Umbilical cord (tissue), 2 donors: ENCODE data around the gene ZMYND8. TPM values are rescaled to one million over a fixed set of nuclear protein-coding genes. Genes with fewer than 3 reads are reported as not detected.

ENCODE experiments used
- DNase-seq: peaks from one replicate; pipeline ENCODE4 v3.0.0-alpha.2; 2015; ENCODE audit warnings: low spot score
- total RNA-seq: library from RNA; depleted of rRNA; stranded (reverse); fragments of >200 nt; gene quantifications from one replicate; pipeline ENCODE4 v1.2.3, GENCODE V29; 2014; ENCODE audit warnings: low replicate concordance; ENCODE audit not compliant: insufficient read depth

The ZMYND8 gene
- total RNA-seq, 1 donor from 2014 or later = 20.9 TPM

GRCh38 chr20:47332381-47333206 is 23.9 kb downstream of the ZMYND8 start:
- DNase-seq = no peak

- peak; percentile 41 for DNase-seq
Observed at GRCh38 chr20:47330933-47331708, 25.4 kb downstream of the ZMYND8 start.

GRCh38 chr20:47330071-47330470 is 26.4 kb downstream of the ZMYND8 start:
- no peak for DNase-seq

GRCh38 chr20:47328129-47328528 is 28.4 kb downstream of the ZMYND8 start:
- no peak for DNase-seq

GRCh38 chr20:47327711-47328110 is 28.8 kb downstream of the ZMYND8 start:
- DNase-seq = no peak

GRCh38 chr20:47326658-47327268 is 29.7 kb downstream of the ZMYND8 start:
- no peak for DNase-seq

GRCh38 chr20:47325242-47325641 is 31.3 kb downstream of the ZMYND8 start:
- no peak for DNase-seq

GRCh38 chr20:47320990-47321805 is 35.3 kb downstream of the ZMYND8 start:
- DNase-seq = no peak

GRCh38 chr20:47319517-47320252 is 36.8 kb downstream of the ZMYND8 start:
- peak; percentile 79 for DNase-seq

- peak; percentile 78 for DNase-seq
Observed at GRCh38 chr20:47318586-47319516, 37.6 kb downstream of the ZMYND8 start.

- DNase-seq = peak; percentile 78
Observed at GRCh38 chr20:47318027-47318585, 38.4 kb downstream of the ZMYND8 start.

- peak; percentile 81 for DNase-seq
Observed at GRCh38 chr20:47317127-47317895, 39.2 kb downstream of the ZMYND8 start.

- DNase-seq = no peak
Observed at GRCh38 chr20:47316776-47317126, 39.7 kb downstream of the ZMYND8 start.

GRCh38 chr20:47315339-47316056 is 41.0 kb downstream of the ZMYND8 start:
- DNase-seq = peak; percentile 53

GRCh38 chr20:47314647-47315338 is 41.7 kb downstream of the ZMYND8 start:
- DNase-seq = no peak

GRCh38 chr20:47311967-47312681 is 44.4 kb downstream of the ZMYND8 start:
- no peak for DNase-seq

GRCh38 chr20:47311211-47311610 is 45.3 kb downstream of the ZMYND8 start:
- DNase-seq = no peak
